Stimulated activated CD8-positive, alpha-beta memory T cell treated with anti-CD3 and anti-CD28 coated beads, Interleukin-4, amount 100 ng/mL, for 4 hours (primary cell): ENCODE results near the gene CEBPE.

ENCODE experiments used
- DNase-seq, 2 donors: peaks; one replicate each; pipeline ENCODE4 v3.0.0-alpha.2; 2020; ENCODE audit warnings: low read depth in 2 of 2, low spot score in 1 of 2

The CEBPE gene

GRCh38 chr14:23118506-23119362 is at the start of gene CEBPE:
Gene CEBPE (minus strand): TSS chr14:23119255. CDS start chr14:23119091, 164 bp downstream.
- no peak for DNase-seq

- DNase-seq = no peak
Observed at GRCh38 chr14:23168246-23168645, 49.2 kb upstream of the CEBPE start.

- DNase-seq = no peak
Observed at GRCh38 chr14:23167116-23167847, 48.2 kb upstream of the CEBPE start.

- no peak for DNase-seq
Observed at GRCh38 chr14:23164949-23165348, 45.9 kb upstream of the CEBPE start.

- DNase-seq = no peak
Observed at GRCh38 chr14:23164250-23164649, 45.2 kb upstream of the CEBPE start.

- DNase-seq = no peak
Observed at GRCh38 chr14:23163830-23164229, 44.8 kb upstream of the CEBPE start.

GRCh38 chr14:23162800-23163199 is 43.7 kb upstream of the CEBPE start:
- DNase-seq = no peak

- no peak for DNase-seq
Observed at GRCh38 chr14:23162005-23162404, 43.0 kb upstream of the CEBPE start.

- no peak for DNase-seq
Observed at GRCh38 chr14:23160924-23161522, 42.0 kb upstream of the CEBPE start.

- DNase-seq = no peak
Observed at GRCh38 chr14:23159532-23159931, 40.5 kb upstream of the CEBPE start.

- DNase-seq = no peak
Observed at GRCh38 chr14:23158779-23159178, 39.7 kb upstream of the CEBPE start.

GRCh38 chr14:23154964-23155587 is 36.0 kb upstream of the CEBPE start:
- DNase-seq = no peak

GRCh38 chr14:23153851-23154796 is 35.1 kb upstream of the CEBPE start:
- no peak for DNase-seq

- DNase-seq = no peak
Observed at GRCh38 chr14:23151342-23151741, 32.3 kb upstream of the CEBPE start.

GRCh38 chr14:23149745-23150144 is 30.7 kb upstream of the CEBPE start:
- DNase-seq = no peak

GRCh38 chr14:23148591-23149249 is 29.7 kb upstream of the CEBPE start:
- DNase-seq = no peak

- DNase-seq = no peak
Observed at GRCh38 chr14:23147676-23148075, 28.6 kb upstream of the CEBPE start.

- DNase-seq = no peak
Observed at GRCh38 chr14:23146980-23147379, 27.9 kb upstream of the CEBPE start.

GRCh38 chr14:23146351-23146910 is 27.4 kb upstream of the CEBPE start:
- no peak for DNase-seq
